Activated CD8-positive, alpha-beta T cell treated with anti-CD3 and anti-CD28 coated beads for 36 hours (primary cell): Measurements from ENCODE around the gene CDK5RAP2. TPM values are rescaled to one million over a fixed set of nuclear protein-coding genes. Genes with fewer than 3 reads are reported as not detected.

Source experiments
- ATAC-seq: fragments of 200-7000 bp; cut with Tn5 transposase; one replicate; pipeline ENCODE4 v1.10.0; 2021; ENCODE audit warnings: mild to moderate bottlenecking, moderate library complexity
- CTCF ChIA-PET: fragments of 350-600 bp; sonication (Branson Sonifier 250); formaldehyde crosslinking; loops from one replicate; lab custom pipeline; 2021; ENCODE audit warnings: antibody characterized with exemption; lab: Charles Lee
- POLR2A ChIA-PET: fragments of 350-600 bp; sonication (Branson Sonifier 250); formaldehyde crosslinking; loops from one replicate; lab custom pipeline; 2021; ENCODE audit warnings: antibody characterized with exemption; lab: Charles Lee
- DNase-seq: peaks from one replicate; pipeline ENCODE4 v3.0.0-alpha.2; 2020
- H3K27ac Mint-ChIP-seq: one replicate; pipeline ENCODE4 v1.8.0; 2021; ENCODE audit warnings: mild to moderate bottlenecking, mixed read lengths
- H3K27me3 Mint-ChIP-seq: one replicate; pipeline ENCODE4 v1.8.0; 2021; ENCODE audit warnings: mixed read lengths
- H3K36me3 Mint-ChIP-seq: one replicate; pipeline ENCODE4 v1.8.0; 2021; ENCODE audit warnings: low read depth, mixed read lengths
- H3K4me1 Mint-ChIP-seq: one replicate; pipeline ENCODE4 v1.8.0; 2021; ENCODE audit warnings: low read depth, mixed read lengths
- H3K4me3 Mint-ChIP-seq: one replicate; pipeline ENCODE4 v1.8.0; 2021; ENCODE audit warnings: mild to moderate bottlenecking, moderate library complexity, mixed read lengths
- H3K9me3 Mint-ChIP-seq: one replicate; pipeline ENCODE4 v1.8.0; 2021; ENCODE audit warnings: mixed read lengths
- intact Hi-C: fragments of 100-400 bp; cut with micrococcal nuclease; formaldehyde crosslinking; loops from one replicate; pipeline ENCODE4 v1.10.0; 2022
- total RNA-seq, 2 experiments: library from RNA; stranded (reverse); gene quantifications; one replicate each; pipeline ENCODE4 v1.2.3, GENCODE V29; 2021
- TF ChIP-seq, protein P1 (sequence below): fragments of 200-600 bp; IDR thresholded peaks from one replicate; pipeline ENCODE4 v1.8.0; 2022; ENCODE audit warnings: antibody characterized with exemption, mild to moderate bottlenecking

Gene CDK5RAP2
- total RNA-seq, 2 experiments from 2014 or later: 61.5 to 67.6 TPM

DNA sequence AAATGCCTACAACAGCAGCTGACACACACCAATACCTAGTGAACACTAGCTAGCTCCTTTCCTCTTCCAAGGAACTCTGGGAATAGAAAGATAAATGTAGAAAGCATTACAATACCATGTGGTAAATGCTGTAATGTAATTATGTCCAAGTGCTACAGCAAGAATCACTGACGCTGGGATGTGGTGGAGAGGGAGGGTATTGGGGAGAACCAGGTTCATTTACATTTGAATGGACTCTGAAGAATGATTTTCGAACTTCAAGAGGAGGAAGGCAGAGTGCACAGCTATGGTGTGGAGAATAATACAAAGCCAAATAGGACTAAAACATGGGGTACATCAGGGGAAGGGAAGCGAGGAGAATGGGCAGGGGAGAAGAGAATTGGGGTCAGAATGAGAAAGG is 158.0 kb downstream of the CDK5RAP2 start:
- DNase-seq (no peak), ATAC-seq (no peak)
- Mint-ChIP-seq H3K9me3 (no peaks in the 10 kb centered on the region), H3K4me3 (no peak overlapping the region), H3K27me3 (no peaks in the 10 kb centered on the region), H3K4me1 (no peaks in the 10 kb centered on the region), H3K27ac (no peak overlapping the region), H3K36me3 (peaks cover 38% of the 10 kb centered on the region)
- TF ChIP-seq, protein P1, sequence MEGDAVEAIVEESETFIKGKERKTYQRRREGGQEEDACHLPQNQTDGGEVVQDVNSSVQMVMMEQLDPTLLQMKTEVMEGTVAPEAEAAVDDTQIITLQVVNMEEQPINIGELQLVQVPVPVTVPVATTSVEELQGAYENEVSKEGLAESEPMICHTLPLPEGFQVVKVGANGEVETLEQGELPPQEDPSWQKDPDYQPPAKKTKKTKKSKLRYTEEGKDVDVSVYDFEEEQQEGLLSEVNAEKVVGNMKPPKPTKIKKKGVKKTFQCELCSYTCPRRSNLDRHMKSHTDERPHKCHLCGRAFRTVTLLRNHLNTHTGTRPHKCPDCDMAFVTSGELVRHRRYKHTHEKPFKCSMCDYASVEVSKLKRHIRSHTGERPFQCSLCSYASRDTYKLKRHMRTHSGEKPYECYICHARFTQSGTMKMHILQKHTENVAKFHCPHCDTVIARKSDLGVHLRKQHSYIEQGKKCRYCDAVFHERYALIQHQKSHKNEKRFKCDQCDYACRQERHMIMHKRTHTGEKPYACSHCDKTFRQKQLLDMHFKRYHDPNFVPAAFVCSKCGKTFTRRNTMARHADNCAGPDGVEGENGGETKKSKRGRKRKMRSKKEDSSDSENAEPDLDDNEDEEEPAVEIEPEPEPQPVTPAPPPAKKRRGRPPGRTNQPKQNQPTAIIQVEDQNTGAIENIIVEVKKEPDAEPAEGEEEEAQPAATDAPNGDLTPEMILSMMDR: no peak
- CTCF ChIA-PET: no interaction called here
- POLR2A ChIA-PET: interaction anchor here (0.8 kb wide), 1 partner anchor 12 kb away, joined by 3 read pairs; no protein-coding TSS in a partner anchor
- intact Hi-C loops: no loop called here

DNA sequence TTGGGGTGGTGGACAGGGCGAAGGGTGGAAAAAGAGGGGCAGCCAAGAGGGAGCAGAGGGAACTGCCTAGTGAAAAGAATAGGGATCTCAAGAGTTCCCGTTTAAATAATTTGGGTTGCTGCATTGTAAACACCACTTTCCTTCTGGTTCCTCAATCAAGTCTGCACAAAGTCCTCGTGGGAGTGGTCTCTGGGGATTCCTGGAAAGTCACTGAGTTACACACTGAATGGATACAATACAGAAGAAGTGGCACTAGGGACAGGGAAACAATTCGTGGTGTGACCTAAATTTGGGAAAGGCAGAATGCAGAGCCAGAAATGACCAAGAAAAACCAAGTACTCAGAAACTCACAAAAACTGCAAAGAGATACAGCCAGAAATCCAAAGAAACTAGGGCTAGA is 161.7 kb downstream of the CDK5RAP2 start:
- Mint-ChIP-seq H3K27ac (no peak overlapping the region), H3K4me3 (no peak overlapping the region), H3K9me3 (no peaks in the 10 kb centered on the region), H3K36me3 (peaks cover 38% of the 10 kb centered on the region), H3K4me1 (no peaks in the 10 kb centered on the region), H3K27me3 (no peaks in the 10 kb centered on the region)
- ChIA-PET POLR2A (no interaction called here), CTCF (interaction anchor here (1.6 kb wide), 1 partner anchor 20 kb away, joined by 3 read pairs; no protein-coding TSS in a partner anchor)
- ATAC-seq: no peak
- DNase-seq: no peak
- intact Hi-C loops: no loop called here
- TF ChIP-seq, protein P1: no peak

DNA sequence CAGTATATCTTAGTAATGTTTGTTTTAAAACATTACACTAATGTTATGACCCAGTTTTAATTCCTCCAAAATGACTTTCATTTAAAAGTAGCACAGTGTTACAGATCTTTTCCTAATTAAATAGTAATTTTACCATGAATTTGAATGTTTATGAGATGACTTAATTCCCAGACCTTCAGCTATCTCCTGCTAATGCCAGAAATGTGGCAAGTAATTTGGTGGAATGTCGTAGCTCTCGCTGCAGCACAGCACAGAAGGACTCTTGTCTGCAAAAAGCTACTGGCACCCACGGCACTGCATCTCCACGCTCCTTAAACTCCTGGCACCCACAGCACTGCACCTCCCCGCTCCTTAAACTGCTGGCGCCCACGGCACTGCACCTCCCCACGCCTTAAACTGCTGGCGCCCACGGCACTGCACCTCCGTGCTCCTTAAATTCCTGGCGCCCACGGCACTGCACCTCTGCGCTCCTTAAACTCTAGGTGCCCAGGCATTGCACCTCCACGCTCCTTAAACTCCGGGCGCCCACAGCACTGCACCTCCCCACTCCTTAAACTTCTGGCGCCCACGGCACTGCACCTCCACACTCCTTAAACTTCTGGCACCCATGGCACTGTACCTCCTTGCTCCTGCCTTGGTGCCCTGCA is 163.1 kb downstream of the CDK5RAP2 start:
- Mint-ChIP-seq H3K27me3 (no peaks in the 10 kb centered on the region), H3K36me3 (peaks cover 35% of the 10 kb centered on the region), H3K4me3 (no peak overlapping the region), H3K27ac (no peak overlapping the region), H3K9me3 (no peaks in the 10 kb centered on the region), H3K4me1 (no peaks in the 10 kb centered on the region)
- ATAC-seq: no peak
- no peak for DNase-seq
- intact Hi-C loops: no loop called here
- CTCF ChIA-PET: no interaction called here
- POLR2A ChIA-PET: no interaction called here
- TF ChIP-seq, protein P1: no peak

DNA sequence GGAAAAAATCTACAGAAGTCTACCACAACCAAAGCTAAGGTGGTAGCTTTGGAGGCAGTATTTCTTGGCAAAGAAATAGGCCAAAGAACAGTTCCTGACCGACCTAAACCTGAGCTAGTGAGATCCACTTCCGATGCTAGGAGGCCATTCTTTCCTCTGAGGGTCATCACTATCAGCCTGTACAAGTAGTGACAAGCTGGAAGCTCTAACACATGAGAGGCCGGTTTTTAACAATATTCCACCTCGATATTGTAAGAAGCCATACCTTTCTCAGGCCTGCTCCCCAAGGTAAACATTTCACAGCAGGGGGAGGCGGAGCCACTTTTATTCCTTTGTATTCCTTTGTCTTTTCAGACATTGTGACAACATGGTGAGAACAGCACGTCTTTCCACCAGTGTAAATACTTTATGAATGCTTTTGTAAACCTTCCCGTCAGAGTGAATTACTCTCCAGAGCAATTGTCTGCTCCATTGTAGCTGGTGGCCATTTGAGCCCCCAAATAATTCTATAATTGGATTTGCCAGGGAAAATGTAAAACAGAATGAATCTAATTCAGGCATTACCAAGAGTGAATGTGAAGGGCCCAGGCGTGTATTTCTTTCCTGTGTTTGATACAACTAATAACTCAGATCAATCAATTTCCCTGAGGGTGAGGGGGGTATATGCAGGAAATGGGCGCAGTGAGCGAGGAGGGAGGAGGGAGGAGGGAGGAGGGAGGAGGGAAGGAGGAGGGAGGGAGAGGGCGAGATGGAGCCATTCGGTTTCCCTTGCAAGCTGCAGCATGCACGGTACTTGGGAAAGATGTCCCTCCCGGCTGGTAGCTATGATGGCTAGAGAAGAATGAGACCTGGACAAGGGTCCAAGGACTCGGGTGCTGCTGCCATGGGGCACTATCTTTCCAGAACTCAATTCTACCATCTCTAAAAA is 166.6 kb downstream of the CDK5RAP2 start:
- no peaks in the 10 kb centered on the region for H3K9me3 Mint-ChIP-seq
- DNase-seq: no peak
- no peak overlapping the region for H3K4me3 Mint-ChIP-seq
- no peaks in the 10 kb centered on the region for H3K4me1 Mint-ChIP-seq
- H3K27ac Mint-ChIP-seq: no peak overlapping the region
- ChIA-PET POLR2A (no interaction called here), CTCF (interaction anchor here (1.5 kb wide), 1 partner anchor 17 kb away, joined by 3 read pairs; no protein-coding TSS in a partner anchor)
- intact Hi-C loops: no loop called here
- TF ChIP-seq, protein P1: no peak
- peaks cover 25% of the 10 kb centered on the region for H3K36me3 Mint-ChIP-seq
- no peaks in the 10 kb centered on the region for H3K27me3 Mint-ChIP-seq
- no peak for ATAC-seq
